Keratinocyte (primary cell): ENCODE measurements around the gene CACHD1. TPM values are rescaled to one million over a fixed set of nuclear protein-coding genes. Genes with fewer than 3 reads are reported as not detected.

ENCODE experiments used
- DNase-seq: peaks from one replicate; pipeline ENCODE4 v3.0.0-alpha.2; 2011; ENCODE audit warnings: low read depth, missing footprints, low spot score
- FAIRE-seq: peaks from 2 replicates; lab custom pipeline; 2011; peaks lifted over from hg19 to GRCh38; lab: Jason Lieb, UNC
- H2AFZ ChIP-seq: 2 replicates; pipeline ENCODE4 v1.6.0; 2012; ENCODE audit warnings: low read length, control low read depth, inconsistent platforms; ENCODE audit not compliant: control insufficient read depth
- H3K27ac ChIP-seq: 2 replicates; pipeline ENCODE4 v1.5.1; 2011; ENCODE audit warnings: low read length; ENCODE audit not compliant: control insufficient read depth, insufficient read depth
- H3K27me3 ChIP-seq: 3 replicates; pipeline ENCODE4 v1.6.0; 2011; ENCODE audit warnings: low read length; ENCODE audit not compliant: control insufficient read depth, insufficient read depth; ENCODE audit errors: extremely low read depth
- H3K36me3 ChIP-seq, 2 experiments: 2 replicates in 1 of 2; 3 replicates in 1 of 2; pipeline ENCODE4 v1.5.1; 2011; ENCODE audit warnings: low read length in 2 of 2, mild to moderate bottlenecking in 1 of 2; ENCODE audit not compliant: control insufficient read depth in 2 of 2, insufficient read depth in 2 of 2; ENCODE audit errors: extremely low read depth in 1 of 2
- H3K4me1 ChIP-seq: 3 replicates; pipeline ENCODE4 v1.5.1; 2011; ENCODE audit warnings: low read length; ENCODE audit not compliant: control insufficient read depth, insufficient read depth; ENCODE audit errors: extremely low read depth
- H3K4me2 ChIP-seq: 3 replicates; pipeline ENCODE4 v1.6.0; 2011; ENCODE audit warnings: low read depth, low read length; ENCODE audit not compliant: control insufficient read depth, insufficient read depth; ENCODE audit errors: extremely low read depth
- H3K4me3 ChIP-seq, 3 experiments: fragments of 200-600 bp in 1 of 3; sonication (generic) in 1 of 3; 2 replicates in 2 of 3; 3 replicates in 1 of 3; pipeline ENCODE4 v1.5.1; 2011 to 2016; ENCODE audit warnings: low read length in 3 of 3, mild to moderate bottlenecking in 3 of 3, control low read depth in 2 of 3, inconsistent platforms in 1 of 3, low read depth in 1 of 3, mixed read lengths in 1 of 3, mixed run types in 1 of 3, moderate library complexity in 1 of 3; ENCODE audit not compliant: control insufficient read depth in 2 of 3, insufficient read depth in 2 of 3; ENCODE audit errors: extremely low read depth in 1 of 3
- H3K79me2 ChIP-seq: 2 replicates; pipeline ENCODE4 v1.6.0; 2012; ENCODE audit warnings: low read length; ENCODE audit not compliant: control insufficient read depth, insufficient read depth
- H3K9ac ChIP-seq: 3 replicates; pipeline ENCODE4 v1.6.0; 2011; ENCODE audit warnings: low read length; ENCODE audit not compliant: control insufficient read depth, insufficient read depth; ENCODE audit errors: extremely low read depth
- H3K9me1 ChIP-seq: 3 replicates; pipeline ENCODE4 v1.6.0; 2011; ENCODE audit warnings: low read length; ENCODE audit not compliant: control insufficient read depth, insufficient read depth; ENCODE audit errors: extremely low read depth
- H3K9me3 ChIP-seq: 2 replicates; pipeline ENCODE4 v1.5.1; 2012; ENCODE audit warnings: low read depth, low read length; ENCODE audit not compliant: control insufficient read depth
- H4K20me1 ChIP-seq: 3 replicates; pipeline ENCODE4 v1.6.0; 2011; ENCODE audit warnings: low read length; ENCODE audit not compliant: control insufficient read depth, insufficient read depth; ENCODE audit errors: extremely low read depth
- CTCF ChIP-seq, 3 experiments: IDR thresholded peaks in 1 of 3; conservative IDR thresholded peaks in 1 of 3; optimal IDR thresholded peaks in 1 of 3; 2 replicates in 2 of 3; 3 replicates in 1 of 3; pipeline versions ENCODE3 to v1.5.1; 2011; ENCODE audit warnings: low read length in 3 of 3, mild to moderate bottlenecking in 3 of 3, moderate library complexity in 2 of 3, control low read depth in 1 of 3, inconsistent platforms in 1 of 3; ENCODE audit not compliant: insufficient read depth in 2 of 3; ENCODE audit errors: extremely low read depth in 1 of 3
- EZH2 ChIP-seq: IDR thresholded peaks from one replicate; pipeline ENCODE4 v1.6.1; 2012; ENCODE audit warnings: inconsistent platforms, mild to moderate bottlenecking, low read length, moderate library complexity
- dilution Hi-C: fragments of 300-500 bp; cut with MboI; formaldehyde crosslinking; loops from one replicate; pipeline ENCODE4 v1.7.0; 2020; ENCODE audit warnings: low sequenced_read_pairs; ENCODE audit not compliant: extremely low pct_ligation_motif_present
- polyA plus RNA-seq, 5 experiments: library from polyadenylated mRNA; depleted of rRNA in 3 of 5; stranded (reverse) in 3 of 5; stranded (forward) in 1 of 5; unstranded in 1 of 5; fragments of >200 nt; gene quantifications; 1 replicate in 1 of 5; 2 replicates in 3 of 5; 3 replicates in 1 of 5; pipeline versions ENCODE4 v1.2.1 to v1.2.3, GENCODE V29; 2011 to 2012; ENCODE audit warnings: missing spikeins in 2 of 5, low read depth in 1 of 5, low replicate concordance in 1 of 5

The CACHD1 gene
- polyA plus RNA-seq, 1 donor (not counting 4 experiments of a cell fraction or from before 2014, with no cell fraction given): 2.4 TPM

- Histone ChIP-seq H3K9ac (no peak overlapping the region), H3K27me3 (no peaks in the 10 kb centered on the region), H3K4me3 (no peak overlapping the region), H3K36me3 (no peaks in the 10 kb centered on the region), H3K9me3 (no peaks in the 10 kb centered on the region), H4K20me1 (no peaks in the 10 kb centered on the region), H3K27ac (no peak overlapping the region), H2AFZ (no peak overlapping the region), H3K4me2 (peak overlapping the region; percentile 30), H3K79me2 (no peaks in the 10 kb centered on the region), H3K4me1 (no peaks in the 10 kb centered on the region), H3K9me1 (no peaks in the 10 kb centered on the region)
- dilution Hi-C loops: no loop called here
- TF ChIP-seq CTCF (optimal IDR thresholded peaks at IDR 0.05 in 1 of 3, IDR thresholded peaks at IDR 0.05 in 1 of 3, conservative IDR thresholded peaks at IDR 0.05 in 1 of 3; ENCODE audit: extremely low read depth in 1 of 3, insufficient read depth in 2 of 3, low read length in 3 of 3): no peak
- no peak for TF ChIP-seq EZH2
- FAIRE-seq: no peak
- no peak for DNase-seq
Measured at GRCh38 chr1:64505232-64505943, 35.5 kb downstream of the CACHD1 start.

DNA sequence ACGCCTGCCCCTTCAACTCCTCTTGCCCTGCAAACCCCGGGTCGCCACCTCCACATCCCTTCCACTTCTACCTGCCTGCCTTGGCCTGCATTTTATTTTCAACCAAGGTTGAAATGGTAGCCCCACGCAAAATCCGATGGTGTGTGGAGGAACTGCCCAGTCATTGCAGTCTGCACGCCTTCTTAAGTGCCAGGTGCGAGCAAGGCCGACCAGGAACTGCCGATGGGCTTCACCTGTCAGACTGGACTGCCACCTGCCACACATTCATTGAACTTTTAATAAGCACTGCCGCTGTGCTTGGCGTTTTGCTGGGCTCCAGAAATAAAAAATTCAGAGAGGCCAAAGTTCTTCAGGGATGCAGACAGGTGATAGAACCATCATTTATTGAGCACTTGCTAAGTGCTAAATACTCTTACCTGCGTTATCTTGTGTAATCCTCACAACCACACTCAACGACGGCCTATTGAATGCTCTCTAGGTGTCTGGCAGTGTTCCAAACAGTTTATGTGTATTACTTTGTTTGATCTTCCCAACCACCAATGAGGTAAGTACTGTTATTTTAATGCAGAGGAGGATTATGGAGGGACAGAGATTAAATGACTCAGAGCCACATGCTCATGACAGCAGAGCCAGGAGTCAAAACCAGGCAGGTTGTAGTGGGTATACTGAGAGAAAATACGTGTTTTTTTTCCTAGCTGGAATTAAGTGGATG lies 36.2 kb downstream of the CACHD1 start:
- H3K36me3 ChIP-seq: no peaks in the 10 kb centered on the region
- TF ChIP-seq EZH2 (no peak), CTCF (optimal IDR thresholded peaks at IDR 0.05 in 1 of 3, IDR thresholded peaks at IDR 0.05 in 1 of 3, conservative IDR thresholded peaks at IDR 0.05 in 1 of 3; ENCODE audit: extremely low read depth in 1 of 3, insufficient read depth in 2 of 3, low read length in 3 of 3) (no peak)
- no peak for DNase-seq
- no peak overlapping the region for H3K4me3 ChIP-seq
- H2AFZ ChIP-seq: no peak overlapping the region
- H3K9me3 ChIP-seq: no peaks in the 10 kb centered on the region
- no peaks in the 10 kb centered on the region for H3K79me2 ChIP-seq
- peak; percentile 13 for FAIRE-seq
- H3K9me1 ChIP-seq: no peaks in the 10 kb centered on the region
- dilution Hi-C loops: no loop called here
- H3K9ac ChIP-seq: no peak overlapping the region
- H4K20me1 ChIP-seq: no peaks in the 10 kb centered on the region
- H3K27ac ChIP-seq: no peak overlapping the region
- H3K4me2 ChIP-seq: no peak overlapping the region
- no peaks in the 10 kb centered on the region for H3K4me1 ChIP-seq
- H3K27me3 ChIP-seq: no peaks in the 10 kb centered on the region
